Measurements from ENCODE around the gene MAMDC2. TPM values are rescaled to one million over a fixed set of nuclear protein-coding genes. Genes with fewer than 3 reads are reported as not detected.

MAMDC2 gene
- total RNA-seq, 1 experiment from 2014 or later: 4.6 TPM

DNA sequence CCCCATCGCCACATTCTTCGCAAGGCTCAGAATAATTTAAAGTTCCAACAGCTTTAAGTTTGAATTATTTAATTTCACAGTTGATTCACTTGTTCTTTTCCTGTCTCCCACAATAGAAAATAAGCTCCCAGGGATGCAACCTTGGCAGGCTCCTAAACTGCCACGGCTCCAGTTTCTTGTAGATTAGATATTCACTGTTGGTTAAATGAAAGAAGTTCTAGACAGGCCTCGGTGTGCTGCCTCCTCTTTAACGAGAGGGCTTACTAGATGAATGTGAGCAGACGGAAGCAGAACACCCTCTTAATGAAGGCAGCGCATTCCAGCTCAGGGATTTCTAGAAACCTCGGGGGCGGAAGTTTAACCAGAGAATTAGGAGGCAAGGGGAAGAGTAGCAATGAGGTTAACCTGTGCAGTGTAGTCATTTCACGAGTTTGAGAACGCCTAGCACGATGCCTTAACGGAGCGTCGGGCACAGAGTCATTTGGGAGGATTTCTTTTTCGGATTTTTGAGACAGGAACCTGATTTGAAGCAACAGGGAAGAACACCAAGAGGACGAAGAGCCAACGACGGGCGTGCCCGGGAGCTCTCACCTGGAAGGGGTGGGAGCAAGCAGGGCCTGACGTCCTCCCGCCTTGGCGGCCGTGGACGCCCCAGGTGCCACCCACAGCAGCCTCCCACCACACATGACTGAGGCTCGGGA, 214.5 kb downstream of the MAMDC2 start:
- Histone ChIP-seq H4K91ac (ENCODE audit: insufficient read length, low read depth, low read length) (no peak overlapping the region), H3T11ph (ENCODE audit: low read length) (no peak overlapping the region), H2BK20ac (ENCODE audit: low read depth, low read length, poor library complexity, severe bottlenecking) (no peak overlapping the region), H4K8ac (replicated peaks; ENCODE audit: insufficient read length, low read depth, low read length) (no peak overlapping the region), H3K79me2 (ENCODE audit: insufficient read depth, low read length) (peaks cover 16% of the 10 kb centered on the region; the same call in 1 of the 2 replicates), H3K23me2 (ENCODE audit: insufficient read length, low read depth, low read length, poor library complexity, severe bottlenecking) (peaks cover 4% of the 10 kb centered on the region), H3K4me1 (ENCODE audit: insufficient read depth, low read length) (no peaks in the 10 kb centered on the region), H3K23ac (ENCODE audit: insufficient read length, low read depth, low read length) (no peak overlapping the region), H2AK5ac (ENCODE audit: insufficient read length, low read length) (no peak overlapping the region), H2AFZ (ENCODE audit: low read length) (peak overlapping the region; percentile 94), H3K9me3 (ENCODE audit: control insufficient read depth, low read depth, low read length) (no peaks in the 10 kb centered on the region), H3K4ac (ENCODE audit: low read depth, low read length) (no peak overlapping the region; the same call in 1 of the 2 replicates), H3K14ac (ENCODE audit: insufficient read depth, low read length) (peak overlapping the region; percentile 93), H2BK15ac (ENCODE audit: low read depth, low read length) (no peak overlapping the region), H2BK5ac (ENCODE audit: insufficient read length, low read length) (no peak overlapping the region), H3K4me2 (ENCODE audit: insufficient read depth, insufficient read length, low read length) (peak overlapping the region; percentile 92), H3K9ac (ENCODE audit: extremely low read depth, insufficient read length, low read length) (peak overlapping the region; percentile 66), H3K18ac (ENCODE audit: insufficient read length, low read depth, low read length) (peak overlapping the region; percentile 77), H3K27ac (ENCODE audit: insufficient read length, low read depth, low read length) (no peak overlapping the region), H3K56ac (ENCODE audit: insufficient read length, low read depth, low read length) (no peak overlapping the region), H3K27me3 (ENCODE audit: insufficient read depth, low read length) (no peaks in the 10 kb centered on the region), H4K5ac (ENCODE audit: insufficient read length, low read depth, low read length) (peak overlapping the region; percentile 63), H3K79me1 (ENCODE audit: insufficient read depth, low read depth, low read length, poor library complexity, severe bottlenecking) (peaks cover 9% of the 10 kb centered on the region), H2BK120ac (ENCODE audit: low read depth, low read length, poor library complexity, severe bottlenecking) (no peak overlapping the region), H4K20me1 (ENCODE audit: control insufficient read depth, insufficient read depth, insufficient read length) (no peaks in the 10 kb centered on the region), H2BK12ac (ENCODE audit: insufficient read length, low read depth, low read length) (peak overlapping the region; percentile 25)
- peaks cover 45 to 47% of the 10 kb centered on the region in 2 experiments for H3K4me1 Mint-ChIP-seq
- peak overlapping the region; percentile 9 to 95 (median 22); a peak in 6 of 7 replicates for H3K27ac Mint-ChIP-seq
- TF ChIP-seq, protein P1, sequence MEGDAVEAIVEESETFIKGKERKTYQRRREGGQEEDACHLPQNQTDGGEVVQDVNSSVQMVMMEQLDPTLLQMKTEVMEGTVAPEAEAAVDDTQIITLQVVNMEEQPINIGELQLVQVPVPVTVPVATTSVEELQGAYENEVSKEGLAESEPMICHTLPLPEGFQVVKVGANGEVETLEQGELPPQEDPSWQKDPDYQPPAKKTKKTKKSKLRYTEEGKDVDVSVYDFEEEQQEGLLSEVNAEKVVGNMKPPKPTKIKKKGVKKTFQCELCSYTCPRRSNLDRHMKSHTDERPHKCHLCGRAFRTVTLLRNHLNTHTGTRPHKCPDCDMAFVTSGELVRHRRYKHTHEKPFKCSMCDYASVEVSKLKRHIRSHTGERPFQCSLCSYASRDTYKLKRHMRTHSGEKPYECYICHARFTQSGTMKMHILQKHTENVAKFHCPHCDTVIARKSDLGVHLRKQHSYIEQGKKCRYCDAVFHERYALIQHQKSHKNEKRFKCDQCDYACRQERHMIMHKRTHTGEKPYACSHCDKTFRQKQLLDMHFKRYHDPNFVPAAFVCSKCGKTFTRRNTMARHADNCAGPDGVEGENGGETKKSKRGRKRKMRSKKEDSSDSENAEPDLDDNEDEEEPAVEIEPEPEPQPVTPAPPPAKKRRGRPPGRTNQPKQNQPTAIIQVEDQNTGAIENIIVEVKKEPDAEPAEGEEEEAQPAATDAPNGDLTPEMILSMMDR (conservative IDR thresholded peaks at IDR 0.05): no peak
- WGBS (ENCODE audit: extremely low coverage, insufficient read length, low lambda C conversion rate): no CpG with 5 or more reads among the region's 27 CpGs
- H3K4me3 Mint-ChIP-seq: peak overlapping the region; percentile 89 to 97
- H3K36me3 Mint-ChIP-seq (ENCODE audit: insufficient read depth in 1 of 3, low read depth in 3 of 3): peaks cover 14 to 20% (median 18%) of the 10 kb centered on the region in 3 experiments
- peaks cover 2% of the 10 kb centered on the region; the same call in 1 of the 2 replicates for H3K27me3 Mint-ChIP-seq (ENCODE audit: low read depth)
- H3K9me3 Mint-ChIP-seq: no peaks in the 10 kb centered on the region
- peak; percentile 62 for DNase-seq
